ENCODE results near the gene AADACL3.

AADACL3 gene

GRCh38 chr1:12738934-12739333 is 23.0 kb downstream of the AADACL3 start:
- no peak for DNase-seq (ENCODE audit: insufficient read length, low spot score)
- no peak for FAIRE-seq
- TF ChIP-seq CTCF (IDR thresholded peaks at IDR 0.05; ENCODE audit: insufficient read depth, missing control alignments), result no peak

GRCh38 chr1:12739613-12740012 is 23.7 kb downstream of the AADACL3 start:
- no peak for FAIRE-seq
- no peak for TF ChIP-seq CTCF (IDR thresholded peaks at IDR 0.05; ENCODE audit: insufficient read depth, missing control alignments)
- no peak for DNase-seq (ENCODE audit: insufficient read length, low spot score)

- no peak for TF ChIP-seq CTCF (IDR thresholded peaks at IDR 0.05; ENCODE audit: insufficient read depth, missing control alignments)
- FAIRE-seq (no peak), DNase-seq (ENCODE audit: insufficient read length, low spot score) (no peak)
Measured at GRCh38 chr1:12741946-12742345, 26.0 kb downstream of the AADACL3 start.

- FAIRE-seq, result no peak
- no peak for TF ChIP-seq CTCF (IDR thresholded peaks at IDR 0.05; ENCODE audit: insufficient read depth, missing control alignments)
Measured at GRCh38 chr1:12745126-12745991, 29.4 kb downstream of the AADACL3 start.

GRCh38 chr1:12745992-12746323 is 30.0 kb downstream of the AADACL3 start, which contains the start of gene CFAP107:
Gene CFAP107, plus strand, starts transcription at chr1:12746200. Its CDS starts 231 bp downstream, at chr1:12746431.
- DNase-seq (ENCODE audit: insufficient read length, low spot score) (no peak), FAIRE-seq (no peak)
- no peak for TF ChIP-seq CTCF (IDR thresholded peaks at IDR 0.05; ENCODE audit: insufficient read depth, missing control alignments)

More at GRCh38 chr1:12745126-12745991, 29.4 kb downstream of the AADACL3 start:
- no peak for DNase-seq (ENCODE audit: insufficient read length, low spot score)

- FAIRE-seq (no peak), DNase-seq (ENCODE audit: insufficient read length, low spot score) (no peak)
- TF ChIP-seq CTCF (IDR thresholded peaks at IDR 0.05; ENCODE audit: insufficient read depth, missing control alignments), result no peak
Measured at GRCh38 chr1:12748778-12749355, 33.0 kb downstream of the AADACL3 start.

- no peak for TF ChIP-seq CTCF (IDR thresholded peaks at IDR 0.05; ENCODE audit: insufficient read depth, missing control alignments)
- DNase-seq (ENCODE audit: insufficient read length, low spot score) (no peak), FAIRE-seq (no peak)
Measured at GRCh38 chr1:12754738-12755137, 38.8 kb downstream of the AADACL3 start.
